Measurements from ENCODE around the gene ZNF598. TPM values are rescaled to one million over a fixed set of nuclear protein-coding genes. Genes with fewer than 3 reads are reported as not detected.

Gene ZNF598
- total and polyA plus RNA-seq, 2 of the 13 experiments (the other 11 are each of a cell fraction or from before 2014, with no cell fraction given): 13.5 to 14.2 TPM

GRCh38 chr16:1959269-1960039, 50.2 kb downstream of the ZNF598 start, which contains the start of gene NDUFB10 (continued):
- peak; percentile 69 for TF ChIP-seq KAT8 (CRISPR knock-in tag; IDR thresholded peaks at IDR 0.05)
- no peak for TF ChIP-seq FOXO4 (CRISPR knock-in tag; conservative IDR thresholded peaks at IDR 0.05)
- TF ChIP-seq NR0B2 (CRISPR knock-in tag; IDR thresholded peaks at IDR 0.05): no peak
- peak; percentile 76; the same call in 1 of the 2 replicates for TF ChIP-seq BRD4 (CRISPR knock-in tag; IDR thresholded peaks at IDR 0.05)
- no peak for TF ChIP-seq SMYD3 (CRISPR knock-in tag; IDR thresholded peaks at IDR 0.05)
- TF ChIP-seq ZNF317 (CRISPR knock-in tag; IDR thresholded peaks at IDR 0.05): no peak; the same call in 1 of the 2 replicates
- TF ChIP-seq SCMH1 (CRISPR knock-in tag; IDR thresholded peaks at IDR 0.05; ENCODE audit: borderline replicate concordance): no peak
- TF ChIP-seq ZNF569 (CRISPR knock-in tag; IDR thresholded peaks at IDR 0.05; ENCODE audit: borderline replicate concordance): no peak
- TF ChIP-seq MLX (CRISPR knock-in tag; IDR thresholded peaks at IDR 0.05): no peak
- TF ChIP-seq ZNF382 (CRISPR knock-in tag; IDR thresholded peaks at IDR 0.05; ENCODE audit: borderline replicate concordance): no peak
- TF ChIP-seq ARID3A (IDR thresholded peaks at IDR 0.05; ENCODE audit: low read depth, low read length): no peak
- TF ChIP-seq ZNF160 (CRISPR knock-in tag; IDR thresholded peaks at IDR 0.05): peak; percentile 87; the same call in 1 of the 2 replicates
- TF ChIP-seq KIAA2018 (CRISPR knock-in tag; IDR thresholded peaks at IDR 0.05; ENCODE audit: borderline replicate concordance): no peak

Measured in HepG2 (cell line).